Measurements from ENCODE around the gene C2CD3.

Gene C2CD3

GRCh38 chr11:74138572-74138971 lies 32.2 kb downstream of the C2CD3 start:
- DNase-seq, result peak; percentile 62 to 91
- Histone ChIP-seq H2AFZ (ENCODE audit: insufficient read depth, low read length, poor library complexity) (no peak overlapping the region), H4K91ac (ENCODE audit: low read depth, low read length) (no peak overlapping the region), H2BK5ac (ENCODE audit: low read depth, low read length, poor library complexity) (no peak overlapping the region), H3K27me3 (ENCODE audit: insufficient read depth, low read length) (no peaks in the 10 kb centered on the region), H4K12ac (ENCODE audit: low read depth, low read length) (no peak overlapping the region), H3K79me1 (ENCODE audit: low read length) (peaks cover 16% of the 10 kb centered on the region), H3K18ac (ENCODE audit: low read length) (no peak overlapping the region), H3K36me3 (ENCODE audit: control insufficient read depth in 1 of 2, insufficient read depth in 2 of 2, low read length in 2 of 2) (no peaks in the 10 kb centered on the region), H2BK120ac (ENCODE audit: insufficient read depth, low read length, poor library complexity) (no peak overlapping the region), H3K4me3 (ENCODE audit: low read depth, low read length) (no peak overlapping the region), H3K14ac (ENCODE audit: low read length) (no peak overlapping the region), H2BK12ac (ENCODE audit: low read length) (no peak overlapping the region), H3K79me2 (ENCODE audit: control insufficient read depth, insufficient read depth, low read length, poor library complexity) (no peaks in the 10 kb centered on the region), H2AK5ac (ENCODE audit: low read length) (no peak overlapping the region), H3K23ac (ENCODE audit: low read length) (no peak overlapping the region), H3K9me3 (ENCODE audit: insufficient read depth, low read depth, low read length) (no peaks in the 10 kb centered on the region), H3K4me2 (ENCODE audit: low read length) (no peak overlapping the region), H3K4me1 (ENCODE audit: control insufficient read depth in 1 of 2, insufficient read depth in 2 of 2, low read length in 2 of 2) (peaks cover 9 to 15% of the 10 kb centered on the region in 2 experiments), H4K8ac (ENCODE audit: low read depth, low read length) (no peak overlapping the region), H3K4ac (ENCODE audit: low read depth, low read length) (no peak overlapping the region), H3K9ac (ENCODE audit: low read length) (no peak overlapping the region), H3K27ac (ENCODE audit: low read depth, low read length) (peak overlapping the region; percentile 97)
- no CpG with 5 or more reads among the region's 2 CpGs for WGBS (ENCODE audit: extremely low coverage, insufficient coverage, insufficient read length)

GRCh38 chr11:74138021-74138420 lies 32.8 kb downstream of the C2CD3 start:
- no peak overlapping the region for H3K9ac ChIP-seq (ENCODE audit: low read length)
- no peaks in the 10 kb centered on the region for H3K27me3 ChIP-seq (ENCODE audit: insufficient read depth, low read length)
- no peak overlapping the region for H4K12ac ChIP-seq (ENCODE audit: low read depth, low read length)
- no peak overlapping the region for H3K23ac ChIP-seq (ENCODE audit: low read length)
- no peak overlapping the region for H2AK5ac ChIP-seq (ENCODE audit: low read length)
- DNase-seq, result no peak
- no peak overlapping the region for H4K91ac ChIP-seq (ENCODE audit: low read depth, low read length)
- H3K9me3 ChIP-seq (ENCODE audit: insufficient read depth, low read depth, low read length), result no peaks in the 10 kb centered on the region
- H2BK120ac ChIP-seq (ENCODE audit: insufficient read depth, low read length, poor library complexity), result no peak overlapping the region
- WGBS (ENCODE audit: extremely low coverage, insufficient coverage, insufficient read length), result no CpG with 5 or more reads among the region's 2 CpGs
- H2BK5ac ChIP-seq (ENCODE audit: low read depth, low read length, poor library complexity), result no peak overlapping the region
- H3K14ac ChIP-seq (ENCODE audit: low read length), result no peak overlapping the region
- no peaks in the 10 kb centered on the region for H3K79me2 ChIP-seq (ENCODE audit: control insufficient read depth, insufficient read depth, low read length, poor library complexity)
- H3K4ac ChIP-seq (ENCODE audit: low read depth, low read length), result no peak overlapping the region
- H2AFZ ChIP-seq (ENCODE audit: insufficient read depth, low read length, poor library complexity), result no peak overlapping the region
- no peak overlapping the region for H2BK12ac ChIP-seq (ENCODE audit: low read length)
- H3K4me3 ChIP-seq (ENCODE audit: low read depth, low read length), result no peak overlapping the region
- no peak overlapping the region for H3K4me2 ChIP-seq (ENCODE audit: low read length)
- peaks cover 9 to 15% of the 10 kb centered on the region in 2 experiments for H3K4me1 ChIP-seq (ENCODE audit: control insufficient read depth in 1 of 2, insufficient read depth in 2 of 2, low read length in 2 of 2)
- H3K36me3 ChIP-seq (ENCODE audit: control insufficient read depth in 1 of 2, insufficient read depth in 2 of 2, low read length in 2 of 2), result no peaks in the 10 kb centered on the region
- H3K79me1 ChIP-seq (ENCODE audit: low read length), result peaks cover 16% of the 10 kb centered on the region
- H3K18ac ChIP-seq (ENCODE audit: low read length), result no peak overlapping the region
- no peak overlapping the region for H4K8ac ChIP-seq (ENCODE audit: low read depth, low read length)
- peak overlapping the region; percentile 85 for H3K27ac ChIP-seq (ENCODE audit: low read depth, low read length)

DNA sequence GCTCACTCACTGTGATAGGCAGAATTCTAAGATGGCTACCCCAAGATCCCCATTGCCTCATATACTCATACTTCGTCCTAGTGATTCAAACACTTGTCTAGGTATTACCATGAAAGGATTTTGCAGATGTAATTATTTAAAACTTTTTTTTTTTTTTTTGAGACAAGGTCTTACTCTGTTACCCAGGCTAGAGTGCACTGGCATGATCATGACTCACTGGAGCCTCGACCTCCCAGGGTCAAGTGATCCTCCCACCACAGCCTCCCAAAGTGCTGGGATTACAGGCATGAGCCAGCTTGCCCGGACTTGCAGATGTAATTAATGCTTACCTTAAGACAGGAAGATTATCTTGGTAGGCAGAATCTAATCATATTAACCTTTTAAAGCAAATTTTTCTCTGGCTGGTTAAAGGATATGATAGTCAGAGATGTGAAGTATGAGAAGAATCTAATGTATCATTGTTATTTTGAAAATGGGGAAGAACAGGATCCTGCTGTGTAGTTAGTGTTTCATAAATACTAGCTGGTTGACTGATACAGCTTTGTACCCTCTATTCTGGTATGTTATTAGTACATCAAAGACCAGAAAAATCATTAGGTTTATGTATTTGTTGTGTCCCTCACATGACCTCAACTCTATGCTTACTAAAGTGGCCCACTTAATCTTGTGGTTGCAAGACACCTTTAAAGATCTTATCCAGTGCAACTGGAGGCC lies 35.5 kb downstream of the C2CD3 start:
- Histone ChIP-seq H2AK5ac (ENCODE audit: low read length) (no peak overlapping the region), H4K12ac (ENCODE audit: low read depth, low read length) (no peak overlapping the region), H3K79me2 (ENCODE audit: control insufficient read depth, insufficient read depth, low read length, poor library complexity) (no peaks in the 10 kb centered on the region), H2BK120ac (ENCODE audit: insufficient read depth, low read length, poor library complexity) (no peak overlapping the region), H3K18ac (ENCODE audit: low read length) (no peak overlapping the region), H3K79me1 (ENCODE audit: low read length) (peaks cover 10% of the 10 kb centered on the region), H3K36me3 (ENCODE audit: control insufficient read depth in 1 of 2, insufficient read depth in 2 of 2, low read length in 2 of 2) (peaks cover 6% of the 10 kb centered on the region in 2 experiments), H3K4ac (ENCODE audit: low read depth, low read length) (no peak overlapping the region), H3K27me3 (ENCODE audit: insufficient read depth, low read length) (no peaks in the 10 kb centered on the region), H4K91ac (ENCODE audit: low read depth, low read length) (peak overlapping the region; percentile 62), H3K4me3 (ENCODE audit: low read depth, low read length) (no peak overlapping the region), H3K14ac (ENCODE audit: low read length) (no peak overlapping the region), H3K4me2 (ENCODE audit: low read length) (no peak overlapping the region), H3K9ac (ENCODE audit: low read length) (no peak overlapping the region), H3K9me3 (ENCODE audit: insufficient read depth, low read depth, low read length) (no peaks in the 10 kb centered on the region), H4K8ac (ENCODE audit: low read depth, low read length) (no peak overlapping the region), H2BK12ac (ENCODE audit: low read length) (no peak overlapping the region), H2AFZ (ENCODE audit: insufficient read depth, low read length, poor library complexity) (no peak overlapping the region), H2BK5ac (ENCODE audit: low read depth, low read length, poor library complexity) (peak overlapping the region; percentile 67), H3K23ac (ENCODE audit: low read length) (no peak overlapping the region), H3K4me1 (ENCODE audit: control insufficient read depth in 1 of 2, insufficient read depth in 2 of 2, low read length in 2 of 2) (peaks cover 5 to 9% of the 10 kb centered on the region in 2 experiments), H3K27ac (ENCODE audit: low read depth, low read length) (no peak overlapping the region)
- DNase-seq, result peak; percentile 90 to 91
- no CpG with 5 or more reads among the region's 3 CpGs for WGBS (ENCODE audit: extremely low coverage, insufficient coverage, insufficient read length)

DNA sequence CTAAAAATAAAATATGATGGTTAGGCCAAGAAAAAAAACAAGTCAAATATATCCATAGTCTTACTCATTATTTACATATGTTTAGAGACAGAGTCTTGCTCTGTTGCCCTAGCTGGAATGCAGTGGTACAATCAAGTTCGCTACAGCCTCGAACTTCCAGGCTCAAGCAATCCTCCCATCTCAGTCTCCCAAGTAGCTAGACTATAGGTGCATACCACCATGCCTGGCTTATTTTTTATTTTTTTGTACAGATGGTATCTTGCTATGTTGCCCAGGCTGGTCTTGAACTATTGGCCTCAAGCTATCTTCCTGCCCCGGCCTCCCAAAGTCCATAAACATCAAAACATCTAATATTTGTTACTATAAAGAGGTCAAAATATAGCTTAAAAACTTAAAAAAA lies 36.1 kb downstream of the C2CD3 start:
- no peak overlapping the region for H2BK12ac ChIP-seq (ENCODE audit: low read length)
- H3K9me3 ChIP-seq (ENCODE audit: insufficient read depth, low read depth, low read length), result no peaks in the 10 kb centered on the region
- H3K27me3 ChIP-seq (ENCODE audit: insufficient read depth, low read length), result no peaks in the 10 kb centered on the region
- H3K36me3 ChIP-seq (ENCODE audit: control insufficient read depth in 1 of 2, insufficient read depth in 2 of 2, low read length in 2 of 2), result peaks cover 7% of the 10 kb centered on the region in 2 experiments
- H3K4me2 ChIP-seq (ENCODE audit: low read length), result no peak overlapping the region
- H3K9ac ChIP-seq (ENCODE audit: low read length), result no peak overlapping the region
- no peak overlapping the region for H2BK5ac ChIP-seq (ENCODE audit: low read depth, low read length, poor library complexity)
- H2BK120ac ChIP-seq (ENCODE audit: insufficient read depth, low read length, poor library complexity), result peak overlapping the region; percentile 89
- H3K27ac ChIP-seq (ENCODE audit: low read depth, low read length), result no peak overlapping the region
- H3K23ac ChIP-seq (ENCODE audit: low read length), result no peak overlapping the region
- H3K79me1 ChIP-seq (ENCODE audit: low read length), result peaks cover 10% of the 10 kb centered on the region
- no peak overlapping the region for H4K12ac ChIP-seq (ENCODE audit: low read depth, low read length)
- H3K4me1 ChIP-seq (ENCODE audit: control insufficient read depth in 1 of 2, insufficient read depth in 2 of 2, low read length in 2 of 2), result peaks cover 5 to 9% of the 10 kb centered on the region in 2 experiments
- H3K14ac ChIP-seq (ENCODE audit: low read length), result no peak overlapping the region
- no peak overlapping the region for H3K4me3 ChIP-seq (ENCODE audit: low read depth, low read length)
- no peak overlapping the region for H3K4ac ChIP-seq (ENCODE audit: low read depth, low read length)
- no peak overlapping the region for H2AFZ ChIP-seq (ENCODE audit: insufficient read depth, low read length, poor library complexity)
- peak; percentile 65 to 87 for DNase-seq
- no peak overlapping the region for H3K18ac ChIP-seq (ENCODE audit: low read length)
- no peaks in the 10 kb centered on the region for H3K79me2 ChIP-seq (ENCODE audit: control insufficient read depth, insufficient read depth, low read length, poor library complexity)
- H4K91ac ChIP-seq (ENCODE audit: low read depth, low read length), result no peak overlapping the region
- no peak overlapping the region for H4K8ac ChIP-seq (ENCODE audit: low read depth, low read length)
- no peak overlapping the region for H2AK5ac ChIP-seq (ENCODE audit: low read length)
- no CpG with 5 or more reads among the region's 3 CpGs for WGBS (ENCODE audit: extremely low coverage, insufficient coverage, insufficient read length)

Data from trophoblast cell (in vitro differentiated cells and primary cell).